Stimulated activated CD8-positive, alpha-beta memory T cell treated with anti-CD3 and anti-CD28 coated beads, Interleukin-15, amount 100 ng/mL, for 24 hours (primary cell): ENCODE measurements around the gene UBAC1.

ENCODE experiments used
- DNase-seq: peaks from one replicate; pipeline ENCODE4 v3.0.0-alpha.2; 2020; ENCODE audit warnings: low read depth

The UBAC1 gene, protein sequence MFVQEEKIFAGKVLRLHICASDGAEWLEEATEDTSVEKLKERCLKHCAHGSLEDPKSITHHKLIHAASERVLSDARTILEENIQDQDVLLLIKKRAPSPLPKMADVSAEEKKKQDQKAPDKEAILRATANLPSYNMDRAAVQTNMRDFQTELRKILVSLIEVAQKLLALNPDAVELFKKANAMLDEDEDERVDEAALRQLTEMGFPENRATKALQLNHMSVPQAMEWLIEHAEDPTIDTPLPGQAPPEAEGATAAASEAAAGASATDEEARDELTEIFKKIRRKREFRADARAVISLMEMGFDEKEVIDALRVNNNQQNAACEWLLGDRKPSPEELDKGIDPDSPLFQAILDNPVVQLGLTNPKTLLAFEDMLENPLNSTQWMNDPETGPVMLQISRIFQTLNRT

GRCh38 chr9:135961277-135961715, at the start of gene UBAC1:
UBAC1 (minus strand) TSS chr9:135961373; CDS start chr9:135961162, 211 bp downstream.
- peak; percentile 96 for DNase-seq

DNA sequence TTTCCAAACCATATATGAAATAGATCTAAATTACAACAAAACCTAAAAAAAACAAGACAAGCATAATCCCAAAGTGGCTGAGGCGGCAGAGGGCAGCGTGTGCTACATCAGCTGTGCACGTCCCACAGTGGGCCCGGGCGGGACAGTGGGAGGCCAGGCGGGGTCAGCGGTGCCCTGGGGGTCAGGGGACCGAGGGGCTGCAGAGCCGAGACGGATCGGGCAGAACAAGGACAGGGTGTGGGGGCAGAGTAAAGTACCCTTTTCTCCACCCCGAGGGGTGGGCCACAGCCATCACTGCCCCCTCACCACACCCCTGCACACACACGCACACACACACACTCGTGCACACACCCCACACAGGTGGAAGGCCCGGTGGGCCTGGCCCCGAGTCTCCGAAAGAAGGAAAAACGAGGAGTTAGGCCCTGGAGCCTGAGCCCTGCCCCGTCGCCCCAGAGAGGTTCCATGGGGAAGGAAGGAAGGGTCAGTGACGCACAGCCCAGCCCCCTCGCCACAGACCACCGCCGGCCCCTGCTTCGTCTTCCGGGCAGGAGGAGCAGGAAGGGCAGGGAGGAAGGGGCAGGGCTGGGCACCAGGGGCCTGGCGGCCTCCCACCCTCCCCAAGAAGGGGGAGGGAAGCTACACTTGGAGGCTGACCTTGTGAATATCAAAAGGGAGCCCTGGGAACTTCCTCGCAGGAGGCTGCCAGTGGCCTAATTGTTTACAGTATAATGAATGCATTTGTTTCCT, 49.6 kb upstream of the UBAC1 start:
- DNase-seq: no peak

GRCh38 chr9:136010176-136010575, 49.0 kb upstream of the UBAC1 start:
- no peak for DNase-seq

DNA sequence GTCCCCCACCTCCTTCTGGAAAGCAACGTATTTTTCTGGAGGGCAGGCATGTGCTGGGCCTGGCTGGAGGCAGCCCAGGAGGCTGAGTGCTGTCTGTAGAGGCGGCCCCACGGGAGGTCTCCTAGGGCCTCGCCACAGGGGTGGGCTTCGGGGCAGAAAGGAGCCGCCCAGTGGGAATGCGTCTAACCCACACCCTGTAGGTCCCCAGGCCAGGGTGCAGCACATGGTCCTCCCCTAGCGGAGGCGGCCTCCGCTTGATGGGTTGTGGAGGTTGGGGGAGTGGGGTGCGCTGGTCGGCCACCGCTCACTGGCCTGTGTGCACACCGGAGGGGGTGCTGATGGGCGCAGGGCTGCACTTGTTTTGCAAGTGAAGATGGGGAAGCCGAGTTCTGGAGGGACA, 48.3 kb upstream of the UBAC1 start:
- DNase-seq: no peak

- no peak for DNase-seq
Measured at GRCh38 chr9:136008693-136008997, 47.5 kb upstream of the UBAC1 start.

DNA sequence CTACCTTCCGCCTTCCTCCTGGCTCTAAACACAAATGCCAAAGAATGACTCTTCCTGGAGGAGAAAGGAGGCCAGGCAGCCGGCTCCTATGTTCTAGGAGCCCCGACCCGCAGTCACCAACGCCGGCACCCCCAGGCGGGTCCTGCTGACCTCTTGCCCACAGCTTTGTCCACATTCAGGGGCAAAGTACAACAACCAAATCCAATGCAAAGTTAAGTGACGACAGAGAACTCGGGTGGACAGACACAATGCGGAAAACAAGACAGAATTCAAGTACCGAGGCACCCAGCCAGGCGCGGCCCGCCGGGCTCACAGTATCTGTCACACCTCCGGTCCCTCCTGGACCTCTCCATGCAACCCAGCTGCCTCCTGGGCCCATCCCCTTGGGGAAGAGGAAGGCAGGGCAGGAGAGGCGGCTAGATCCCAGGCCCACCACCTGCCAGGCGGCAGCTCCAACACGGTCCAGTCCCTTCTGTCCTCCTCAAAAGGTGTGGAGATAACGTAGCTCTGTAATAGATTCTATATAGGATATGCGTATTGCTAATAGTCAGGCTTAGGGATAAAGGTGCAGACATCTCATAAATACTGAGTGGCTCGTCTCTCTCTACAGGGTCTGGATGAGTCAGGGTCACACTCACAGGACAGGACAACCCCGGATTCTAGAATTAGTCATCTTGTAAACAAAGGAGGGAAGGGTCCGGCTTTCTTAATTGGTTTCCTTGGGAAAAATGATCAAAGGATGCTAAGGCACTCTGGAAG, 46.9 kb upstream of the UBAC1 start:
- no peak for DNase-seq

DNA sequence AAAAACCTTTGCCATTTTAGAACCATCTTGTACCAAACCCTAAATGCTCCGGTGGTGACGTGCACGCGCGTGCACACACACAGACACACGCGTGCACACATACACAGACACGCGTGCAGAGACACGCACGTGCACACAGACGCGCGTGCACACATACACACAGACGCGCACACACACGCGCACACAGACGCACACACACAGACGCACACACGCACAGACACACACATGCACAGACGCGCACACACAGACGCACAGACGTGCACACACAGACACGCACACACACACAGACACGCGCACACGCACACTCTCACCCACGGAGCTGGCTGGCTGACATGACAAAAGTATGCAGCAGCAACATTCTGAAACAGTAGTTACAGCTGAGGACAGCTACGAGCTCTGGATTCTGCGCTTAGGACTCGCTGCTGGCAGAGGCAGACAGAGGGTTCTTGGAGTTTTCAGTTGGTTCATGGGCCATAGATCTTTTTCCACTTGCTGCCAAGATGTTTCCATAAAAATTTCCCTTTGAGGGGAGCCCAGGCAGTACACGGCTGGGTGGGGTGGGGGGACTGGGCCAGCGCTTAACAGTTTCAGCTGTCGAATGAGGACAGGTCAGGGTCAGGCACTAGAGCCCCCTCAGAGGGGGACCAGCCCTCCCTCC, 46.2 kb upstream of the UBAC1 start:
- no peak for DNase-seq

DNA sequence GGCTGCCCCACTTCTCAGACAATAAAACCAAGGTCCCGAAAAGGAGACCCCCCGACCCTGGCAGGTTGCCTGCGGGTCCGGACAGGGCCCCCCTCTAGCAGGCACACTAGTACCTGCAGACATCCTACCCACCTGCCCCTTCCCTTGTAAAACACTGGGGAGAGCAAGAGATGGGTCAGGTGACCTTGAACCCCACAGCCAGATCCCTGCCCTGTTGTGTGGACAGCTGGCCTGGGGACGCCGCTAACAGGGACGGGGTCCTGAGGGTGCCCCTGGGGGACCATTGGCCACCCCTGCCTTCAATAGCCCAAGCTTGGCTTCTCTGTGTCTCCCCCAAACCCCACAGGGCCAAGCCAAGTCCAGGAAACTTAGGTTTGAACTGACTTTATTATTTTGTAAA, 45.0 kb upstream of the UBAC1 start:
- no peak for DNase-seq

DNA sequence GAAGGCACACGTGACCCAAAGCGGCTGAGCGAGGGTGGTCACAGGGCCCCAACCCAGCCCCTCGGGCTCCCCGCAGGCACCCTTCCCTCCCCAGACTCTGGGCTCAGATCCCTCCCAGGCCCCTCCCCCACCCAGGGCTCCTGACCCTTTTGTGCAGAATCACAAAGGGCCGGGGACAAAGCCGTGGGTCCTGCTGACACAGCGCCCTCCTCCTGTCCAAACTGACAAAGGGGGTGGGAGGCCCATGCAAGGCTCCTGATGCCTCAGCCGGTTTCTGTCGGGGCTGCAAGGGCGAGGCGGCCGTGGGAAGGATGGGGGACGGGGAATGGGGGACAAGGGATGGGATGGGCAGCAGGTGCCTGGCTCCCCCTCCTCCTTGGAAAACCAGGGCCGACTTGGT, 43.5 kb upstream of the UBAC1 start:
- no peak for DNase-seq

GRCh38 chr9:136004219-136004618, 43.0 kb upstream of the UBAC1 start:
- DNase-seq: no peak

DNA sequence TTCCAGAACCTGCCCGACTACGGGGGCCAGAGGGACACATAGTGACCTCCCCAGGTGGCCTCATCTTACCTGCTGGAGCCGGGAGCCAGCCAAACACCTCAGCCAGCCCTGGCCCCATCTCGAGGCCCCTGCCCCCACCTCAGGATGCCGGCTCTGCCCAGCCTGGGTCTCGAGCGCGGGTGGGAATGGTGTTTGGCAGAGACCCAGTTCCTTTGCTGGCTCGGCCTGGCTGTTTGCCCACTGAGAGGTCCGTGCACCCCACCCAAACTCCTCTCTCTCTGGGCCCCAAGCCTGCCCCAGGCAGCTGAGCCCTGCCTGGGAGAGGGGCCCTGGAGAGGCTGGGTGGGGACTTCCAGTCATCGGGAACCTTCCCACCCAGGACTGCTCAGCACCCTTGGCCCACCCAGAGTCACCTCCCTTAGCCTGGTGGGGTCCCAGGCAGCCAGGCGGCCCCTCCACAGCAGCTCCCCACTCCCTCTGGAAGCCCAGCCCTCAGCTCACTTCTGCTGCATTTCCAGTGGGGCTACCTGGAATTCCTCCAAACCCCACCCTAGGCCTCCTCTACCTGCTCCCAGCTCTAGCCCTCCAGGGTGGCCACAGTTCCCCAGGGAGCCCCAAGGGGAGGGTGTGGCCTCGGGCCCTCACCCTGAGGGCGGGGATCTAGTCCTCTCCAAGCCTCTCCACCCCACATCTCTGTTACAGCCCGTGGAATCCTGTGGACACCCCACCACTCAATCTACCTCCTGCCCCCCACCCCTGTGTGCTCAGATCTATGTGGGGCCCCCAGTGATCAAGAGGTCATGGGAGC, 42.4 kb upstream of the UBAC1 start:
- no peak for DNase-seq

- no peak for DNase-seq
Measured at GRCh38 chr9:136002881-136003280, 41.7 kb upstream of the UBAC1 start.

- no peak for DNase-seq
Measured at GRCh38 chr9:136002215-136002614, 41.0 kb upstream of the UBAC1 start.

DNA sequence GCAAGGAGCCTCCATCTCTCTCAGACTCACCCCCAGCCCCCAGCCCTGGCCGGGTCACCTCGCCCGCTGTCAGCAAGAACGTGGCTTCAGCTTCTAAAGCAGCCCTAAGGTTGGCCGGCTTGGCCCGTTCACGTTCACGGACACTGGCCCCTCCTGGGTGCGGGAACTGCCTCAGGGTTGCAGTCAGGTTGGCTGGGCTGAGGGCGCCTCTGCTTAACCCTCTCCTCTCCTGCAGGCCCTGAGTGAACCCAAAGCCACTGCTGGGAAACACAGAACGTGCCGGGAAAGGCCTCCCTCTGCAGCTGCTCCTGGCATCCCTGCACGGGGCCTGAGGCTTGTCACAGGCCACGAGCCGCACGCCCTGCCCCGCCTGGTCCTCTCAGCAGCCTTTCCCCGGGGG, 40.1 kb upstream of the UBAC1 start:
- no peak for DNase-seq

- no peak for DNase-seq
Measured at GRCh38 chr9:135998410-135999071, 37.4 kb upstream of the UBAC1 start.

DNA sequence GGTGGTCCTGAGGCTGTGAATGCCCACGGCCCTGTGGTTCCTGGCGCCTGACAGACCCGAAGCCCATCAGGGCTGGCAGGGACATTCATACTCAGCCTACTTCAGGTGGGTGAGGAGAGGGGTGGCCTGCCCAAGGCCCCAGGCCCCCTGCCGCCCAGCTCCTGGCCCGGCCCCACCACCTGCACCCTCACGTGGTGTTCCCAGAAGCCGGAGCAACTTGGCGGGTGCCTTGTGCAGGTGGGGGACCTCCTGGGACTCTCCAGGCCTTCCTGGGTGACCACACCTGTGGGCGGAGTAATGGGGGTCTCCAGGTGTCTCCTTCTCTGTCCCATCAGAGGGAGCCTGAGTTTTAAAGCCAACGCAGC, 36.8 kb upstream of the UBAC1 start:
- no peak for DNase-seq

- DNase-seq: no peak
Measured at GRCh38 chr9:135997090-135998015, 36.2 kb upstream of the UBAC1 start.

DNA sequence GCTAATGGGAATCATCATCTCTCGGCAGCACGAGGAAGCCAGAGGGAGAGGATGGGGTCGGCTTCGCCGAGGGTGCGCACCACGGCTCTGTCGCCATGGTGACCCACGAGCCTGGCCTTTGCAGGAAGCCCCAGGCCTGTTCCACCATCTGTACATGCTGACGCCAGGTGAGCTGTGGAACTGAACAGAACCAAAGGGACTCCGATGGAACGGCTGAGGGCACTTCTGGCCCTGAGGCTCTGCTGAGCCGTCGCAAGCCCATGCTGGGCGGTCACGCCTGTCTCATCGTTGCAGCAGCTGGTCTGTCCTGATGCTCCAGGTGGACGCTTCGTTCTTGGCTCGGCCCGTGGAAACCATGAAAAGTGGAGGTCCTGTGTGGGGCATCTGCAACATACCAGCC, 34.6 kb upstream of the UBAC1 start:
- no peak for DNase-seq

- DNase-seq: no peak
Measured at GRCh38 chr9:135994501-135995192, 33.5 kb upstream of the UBAC1 start.
